H1 (cell line): ENCODE data around the gene SPTLC3.

ENCODE experiments used
- CTCF ChIP-seq, 3 experiments: IDR thresholded peaks; 1 replicate in 2 of 3; 2 replicates in 1 of 3; pipeline versions ENCODE4 v1.5.1 to v1.6.1; 2011; ENCODE audit warnings: low read length in 3 of 3, mild to moderate bottlenecking in 3 of 3, inconsistent platforms in 2 of 3, low read depth in 1 of 3, moderate library complexity in 1 of 3; ENCODE audit not compliant: insufficient read depth in 1 of 3; ENCODE audit errors: control extremely low read depth in 1 of 3
- POLR2A ChIP-seq, 2 experiments: IDR thresholded peaks; 1 replicate in 1 of 2; 2 replicates in 1 of 2; pipeline ENCODE4 v1.6.1; 2011; ENCODE audit warnings: low read depth in 2 of 2, low read length in 2 of 2, mild to moderate bottlenecking in 2 of 2; ENCODE audit errors: control extremely low read depth in 1 of 2
- SRF ChIP-seq: IDR thresholded peaks from 2 replicates; pipeline ENCODE4 v1.6.1; 2011; ENCODE audit warnings: mild to moderate bottlenecking, low read depth, low read length, moderate library complexity

GRCh38 chr20:13111249-13111911 lies 102.6 kb downstream of the SPTLC3 start:
- TF ChIP-seq SRF = no peak
- no peak for TF ChIP-seq POLR2A (IDR thresholded peaks at IDR 0.05; ENCODE audit: control extremely low read depth in 1 of 2, low read depth in 2 of 2, low read length in 2 of 2)
- no peak for TF ChIP-seq CTCF (IDR thresholded peaks at IDR 0.05; ENCODE audit: control extremely low read depth in 1 of 3, insufficient read depth in 1 of 3, low read depth in 1 of 3, low read length in 3 of 3)
